GM19238 (cell line): ENCODE data around the gene ADARB1.

ENCODE experiments used
- DNase-seq: peaks from one replicate; pipeline ENCODE4 v3.0.0; 2011; ENCODE audit warnings: low spot score; ENCODE audit not compliant: insufficient read length

The ADARB1 gene

DNA sequence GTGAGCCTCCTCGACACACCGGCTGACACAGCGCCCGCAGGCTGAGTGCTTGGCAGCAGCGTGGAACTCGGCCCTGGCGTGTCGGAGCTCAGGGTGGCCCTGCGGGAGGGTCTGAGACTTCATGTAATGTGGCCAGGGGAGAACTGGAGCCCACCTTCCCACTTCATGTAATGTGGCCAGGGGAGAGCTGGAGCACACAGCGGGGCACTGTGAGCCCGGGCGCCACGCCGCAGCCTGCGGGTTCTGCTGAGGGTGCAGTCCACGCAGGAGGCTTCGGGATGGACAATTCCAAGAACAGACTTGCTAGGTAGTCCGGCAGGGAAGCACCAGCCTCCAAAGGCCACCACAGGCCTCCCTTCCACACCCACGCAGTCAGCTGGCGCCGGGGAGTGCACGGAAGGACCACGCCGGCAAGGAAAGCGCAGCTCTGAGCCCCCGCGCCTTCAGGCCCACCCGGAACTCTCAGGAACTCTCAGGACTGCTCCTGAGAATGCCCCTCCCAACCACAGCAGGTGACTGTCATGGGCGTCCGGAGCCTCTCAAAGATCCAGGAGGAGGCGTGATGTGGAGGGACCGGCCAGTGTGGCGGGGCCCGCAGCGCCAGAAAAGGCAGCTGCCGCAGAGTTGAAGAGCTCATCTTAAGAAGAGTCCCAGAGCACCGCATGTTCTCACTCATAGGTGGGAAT is 19.3 kb upstream of the ADARB1 start:
- no peak for DNase-seq

DNA sequence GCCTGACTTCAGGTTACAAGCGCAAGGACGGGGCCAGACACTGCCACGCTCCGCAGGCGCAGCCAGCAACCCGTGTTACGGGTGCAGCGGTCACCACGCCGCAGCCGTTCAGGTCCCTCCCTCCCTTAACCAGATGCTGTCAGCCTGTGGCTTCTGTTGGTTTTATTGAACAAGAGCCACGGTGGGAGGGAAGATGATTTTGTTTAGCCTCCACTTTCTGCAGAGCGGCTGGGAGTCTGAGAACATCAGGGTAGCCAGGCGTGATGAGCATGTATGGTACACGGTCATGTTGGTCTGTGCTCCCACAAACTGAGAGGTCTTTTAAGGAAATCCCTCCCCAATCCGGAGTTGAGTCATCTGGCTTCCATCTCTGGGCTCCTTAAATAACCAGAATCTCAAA is 18.5 kb upstream of the ADARB1 start:
- DNase-seq = no peak

DNA sequence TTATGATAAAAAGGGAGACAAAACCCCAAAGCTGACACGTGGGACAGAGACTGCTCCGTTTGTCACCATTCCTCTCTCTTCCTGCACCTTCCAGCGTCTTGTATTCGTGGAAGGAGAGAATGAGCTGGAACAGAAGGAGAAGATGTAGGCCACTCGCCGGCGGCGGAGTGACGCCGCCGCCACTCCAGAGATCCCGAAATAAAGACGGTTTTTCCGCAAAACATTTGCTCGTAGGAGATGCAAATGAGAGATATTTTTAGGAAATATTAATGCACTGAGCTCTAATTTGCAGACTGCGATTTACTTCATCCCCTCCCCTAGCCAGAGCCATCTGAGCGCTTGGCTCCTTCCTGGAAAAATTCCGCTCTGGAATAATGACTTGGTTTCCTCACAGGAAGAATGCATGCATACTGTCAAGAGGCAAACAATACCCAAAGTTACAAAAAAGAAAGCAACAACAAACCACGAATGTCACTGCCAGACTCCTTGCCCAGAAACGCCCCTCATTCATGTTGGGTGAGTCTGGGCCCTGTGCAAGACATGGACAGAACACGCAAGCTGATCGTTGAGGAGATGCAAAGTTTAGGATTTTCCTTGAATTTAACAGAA is 18.0 kb upstream of the ADARB1 start:
- no peak for DNase-seq

DNA sequence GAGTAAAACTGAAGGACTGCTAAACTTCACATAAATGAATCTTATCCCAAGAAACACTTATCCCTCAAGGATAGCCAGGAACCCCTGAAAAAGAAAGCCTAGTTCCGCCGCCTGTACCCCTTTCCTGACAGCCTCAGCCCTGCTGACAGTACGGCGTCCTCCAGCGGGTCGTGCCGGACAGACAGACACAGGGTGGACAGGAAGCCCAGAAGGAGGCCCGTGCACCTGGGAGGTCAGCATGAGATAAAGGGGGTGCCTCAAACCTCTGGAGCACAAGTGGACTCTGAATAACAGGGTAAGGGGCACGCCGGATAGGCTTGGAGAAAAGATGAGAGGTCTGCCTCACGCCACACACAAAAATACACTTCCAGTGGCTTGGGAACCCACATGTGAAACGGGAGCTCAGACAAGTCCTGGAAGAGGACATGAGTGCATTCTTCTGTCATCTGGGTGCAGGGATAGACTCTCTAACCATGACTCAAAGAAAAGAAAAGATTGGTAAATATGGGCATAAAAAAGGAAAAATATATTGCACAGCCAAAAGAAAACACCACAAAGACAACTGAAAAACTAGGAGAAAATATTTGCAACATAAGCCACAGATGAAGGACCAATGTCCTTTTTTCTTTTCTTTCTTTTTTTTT is 17.3 kb upstream of the ADARB1 start:
- no peak for DNase-seq

DNA sequence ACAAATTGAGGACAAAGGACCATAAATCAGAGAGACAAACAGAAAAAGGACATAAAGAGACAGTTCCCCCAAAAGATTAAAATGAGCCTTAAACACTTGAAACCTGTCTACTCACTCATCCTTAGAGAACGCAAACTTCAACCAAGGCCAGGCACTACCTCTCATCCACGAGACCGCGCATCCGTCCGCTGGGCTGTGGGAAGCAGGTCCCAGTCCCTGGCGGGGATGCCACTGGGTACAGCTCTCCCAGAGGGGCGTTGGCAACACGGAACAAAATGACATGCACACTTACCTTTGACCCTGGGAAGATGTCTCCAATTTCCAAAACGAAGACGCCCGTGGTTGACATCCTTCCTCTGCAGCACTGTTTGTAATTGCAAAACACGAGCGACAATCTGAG is 16.5 kb upstream of the ADARB1 start:
- DNase-seq = no peak

DNA sequence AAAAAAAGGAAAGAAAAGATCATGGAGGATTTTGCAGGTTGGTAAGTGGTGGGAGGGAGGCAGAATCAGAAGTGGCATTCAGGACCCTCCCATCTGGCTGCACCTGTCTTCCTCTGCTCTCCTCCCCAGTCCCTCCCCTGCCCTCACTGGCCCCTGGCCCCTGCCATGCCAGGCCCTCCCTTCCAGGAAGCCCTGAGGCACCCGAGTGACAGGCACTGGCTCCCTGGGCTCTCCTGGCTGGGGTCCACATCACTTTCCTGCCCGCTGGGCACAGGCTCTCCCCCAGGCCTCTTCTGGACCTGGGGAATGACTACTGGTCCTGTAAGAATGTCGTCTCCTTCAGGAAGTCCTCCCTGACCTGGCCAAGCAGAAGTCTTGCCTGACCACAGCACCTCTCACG is 15.3 kb upstream of the ADARB1 start:
- no peak for DNase-seq

DNA sequence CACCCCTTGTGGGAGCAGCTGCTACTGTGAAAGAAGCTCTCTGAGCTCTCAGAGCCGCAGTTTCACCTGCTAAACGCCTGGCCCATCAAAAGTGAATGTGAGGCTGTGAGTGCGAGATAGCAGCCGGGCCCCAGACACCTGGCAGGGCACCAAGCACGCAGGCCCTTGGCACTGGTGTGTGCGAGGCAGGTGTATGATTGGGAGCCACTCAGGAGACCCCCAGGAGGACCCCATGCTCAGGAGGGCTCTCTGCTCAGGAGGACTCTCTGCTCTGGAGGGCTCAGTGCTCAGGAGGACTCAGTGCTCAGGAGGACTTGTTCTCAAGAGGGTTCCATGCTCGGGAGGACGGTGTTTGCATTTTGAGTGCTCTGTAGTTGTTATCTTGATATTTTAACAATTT is 14.3 kb upstream of the ADARB1 start:
- DNase-seq = no peak

DNA sequence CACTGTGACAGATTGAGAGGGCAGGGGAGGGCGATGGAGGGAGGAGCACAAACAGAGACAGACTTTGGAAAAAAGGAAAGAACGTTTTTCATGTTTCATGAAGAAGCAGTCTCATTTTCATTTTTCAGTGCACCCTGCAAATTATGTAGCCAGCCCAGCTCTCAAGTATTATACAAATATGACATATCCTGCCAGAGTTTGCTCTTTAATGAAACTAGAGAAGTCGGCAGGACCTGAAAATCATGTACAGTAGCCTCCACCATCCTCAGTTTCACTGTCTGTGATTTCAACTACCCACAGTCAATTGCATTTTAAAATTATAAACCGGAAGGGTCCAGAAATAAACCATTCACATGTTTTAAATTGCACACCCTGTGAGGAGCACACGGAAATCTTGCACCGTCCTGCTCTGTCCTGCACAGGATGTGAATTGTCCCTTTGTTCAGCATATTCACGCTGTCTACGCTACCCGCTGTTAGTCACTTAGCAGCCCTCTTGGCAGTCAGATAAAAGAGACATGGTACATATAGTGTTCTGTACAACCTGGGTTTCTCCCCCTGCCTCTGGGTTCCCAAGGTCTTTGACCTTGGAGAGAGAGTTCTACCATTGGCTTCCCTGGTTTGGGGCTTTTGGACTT is 13.6 kb upstream of the ADARB1 start:
- DNase-seq = no peak

DNA sequence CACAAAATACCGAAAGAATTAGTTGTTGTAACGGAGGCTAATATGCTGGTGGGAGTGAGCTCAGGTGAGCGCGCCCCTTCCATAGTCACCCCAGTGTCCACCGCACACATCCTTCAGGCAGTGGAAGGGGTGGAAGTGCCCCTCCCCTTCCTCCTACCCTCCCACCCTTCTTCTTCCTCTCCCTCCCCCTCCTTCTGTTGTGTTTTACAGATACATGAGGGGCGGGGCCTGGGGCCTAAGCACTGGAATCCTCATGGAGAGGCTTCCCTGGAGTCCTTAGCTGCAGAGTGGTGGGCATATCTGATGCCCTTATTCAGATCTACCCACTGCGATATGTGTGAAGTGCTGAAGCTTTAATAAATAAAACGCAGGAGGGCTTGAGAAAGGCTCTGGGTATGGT is 10.3 kb upstream of the ADARB1 start:
- DNase-seq = no peak

DNA sequence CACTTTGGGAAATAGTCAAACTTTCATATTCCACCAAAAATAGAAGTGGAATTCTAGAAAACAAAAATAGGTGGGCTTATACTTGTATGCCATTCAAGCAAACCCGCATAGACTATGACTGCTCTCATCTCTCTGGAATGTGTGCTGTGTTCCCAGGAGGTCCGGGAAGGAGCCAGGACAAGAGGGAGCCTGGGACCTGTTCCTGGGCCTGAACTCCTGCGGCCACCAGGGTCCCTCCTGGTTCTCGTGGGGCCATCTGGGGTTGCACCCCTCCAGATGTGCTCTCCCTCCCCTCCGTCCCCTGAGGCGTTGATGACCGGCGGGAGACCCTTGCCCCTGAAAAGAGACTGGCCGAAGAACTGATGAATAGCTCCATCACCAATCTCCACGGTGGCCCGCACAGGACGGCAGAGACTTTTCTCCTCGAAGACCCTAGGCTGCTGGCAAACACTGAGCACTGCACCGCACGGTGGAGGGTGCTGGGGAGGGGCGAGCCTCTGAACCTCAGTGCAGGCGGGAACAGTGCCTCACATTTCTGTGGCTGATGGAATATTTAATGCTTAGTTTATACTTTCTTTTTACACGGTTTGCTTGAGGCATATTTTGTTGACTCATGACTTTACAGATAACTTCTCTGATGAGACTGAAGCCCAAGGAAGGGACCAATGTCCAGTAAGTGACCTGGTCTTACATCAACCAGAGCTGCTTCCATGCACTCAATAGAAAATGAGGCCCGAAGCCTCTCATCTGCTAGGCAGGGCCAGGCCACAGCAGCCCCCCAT is 9.6 kb upstream of the ADARB1 start:
- no peak for DNase-seq

DNA sequence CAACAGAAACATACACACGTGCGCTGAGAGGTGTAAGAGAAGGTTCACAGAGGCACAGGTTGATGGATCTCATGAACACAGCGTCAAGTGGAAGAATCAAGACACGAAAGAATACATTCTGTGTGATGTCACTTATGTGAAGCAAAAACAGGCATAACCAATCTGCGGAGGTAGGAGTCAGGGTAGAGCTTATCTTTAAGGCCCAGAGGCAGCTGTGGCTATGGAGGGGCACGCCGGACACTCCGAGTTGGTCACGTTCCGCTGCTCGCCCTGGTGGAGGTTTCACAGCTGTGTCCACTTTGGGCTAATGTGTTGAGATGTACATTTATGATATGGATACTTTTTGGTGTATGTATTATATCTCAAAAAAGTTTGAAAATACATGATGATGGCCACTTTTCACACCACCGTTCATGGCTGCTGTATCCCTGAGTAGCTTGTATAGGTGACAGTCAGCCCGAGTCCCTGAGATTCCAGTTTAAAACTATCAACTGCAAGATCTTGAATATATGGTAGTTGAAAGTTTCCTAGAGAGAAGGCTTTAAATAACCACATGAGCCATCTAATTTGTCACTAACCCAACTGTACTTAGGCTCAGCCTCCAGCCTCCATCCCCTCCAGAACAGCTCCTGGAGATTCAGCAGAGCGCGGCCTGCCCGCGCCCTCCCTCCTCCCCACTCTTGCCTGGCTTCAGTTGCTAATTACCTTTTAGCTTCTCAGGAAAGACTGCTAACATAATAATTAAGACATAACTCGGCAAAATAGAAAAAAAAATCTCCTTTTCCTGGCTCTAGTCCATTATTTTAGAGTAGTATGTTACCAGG is 6.7 kb upstream of the ADARB1 start:
- no peak for DNase-seq

DNA sequence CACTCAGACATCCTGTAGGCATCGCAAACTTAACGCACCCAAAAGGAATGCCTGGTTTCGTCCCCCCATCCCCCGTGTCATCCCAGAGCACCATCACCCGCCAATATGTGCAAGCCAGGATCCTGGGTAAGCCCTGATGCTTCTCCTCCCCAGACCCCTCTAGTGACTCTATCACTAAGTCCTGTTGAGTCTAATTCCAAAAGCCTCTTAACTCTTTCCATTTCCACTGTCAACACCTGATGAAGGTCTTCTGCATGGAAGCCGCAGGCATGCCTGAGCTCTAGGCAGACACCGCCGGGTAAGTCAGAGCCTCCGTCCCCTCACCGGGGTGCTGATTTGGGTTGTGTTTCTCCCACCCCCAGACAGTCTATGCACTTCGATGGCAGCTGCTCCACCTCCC is 5.3 kb upstream of the ADARB1 start:
- DNase-seq = no peak

DNA sequence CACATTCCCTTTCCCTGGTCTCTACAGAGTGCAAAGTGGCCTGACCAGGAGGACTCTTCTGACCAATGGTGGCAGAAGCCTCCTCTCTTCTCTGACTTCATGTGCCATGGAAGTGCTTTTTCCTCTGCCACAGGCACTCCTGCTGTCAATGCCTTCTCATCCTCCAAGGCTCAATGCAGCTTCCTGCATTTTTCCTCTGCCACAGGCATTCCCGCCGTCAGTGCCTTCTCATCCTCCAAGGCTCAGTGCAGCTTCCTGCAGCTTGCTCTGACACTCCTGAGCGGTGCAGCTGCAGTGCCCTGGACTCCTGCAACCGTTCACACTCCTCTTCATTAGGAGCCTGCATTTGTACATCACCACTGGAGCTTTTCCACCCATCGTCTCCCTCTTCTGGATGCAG is 4.7 kb upstream of the ADARB1 start:
- no peak for DNase-seq

DNA sequence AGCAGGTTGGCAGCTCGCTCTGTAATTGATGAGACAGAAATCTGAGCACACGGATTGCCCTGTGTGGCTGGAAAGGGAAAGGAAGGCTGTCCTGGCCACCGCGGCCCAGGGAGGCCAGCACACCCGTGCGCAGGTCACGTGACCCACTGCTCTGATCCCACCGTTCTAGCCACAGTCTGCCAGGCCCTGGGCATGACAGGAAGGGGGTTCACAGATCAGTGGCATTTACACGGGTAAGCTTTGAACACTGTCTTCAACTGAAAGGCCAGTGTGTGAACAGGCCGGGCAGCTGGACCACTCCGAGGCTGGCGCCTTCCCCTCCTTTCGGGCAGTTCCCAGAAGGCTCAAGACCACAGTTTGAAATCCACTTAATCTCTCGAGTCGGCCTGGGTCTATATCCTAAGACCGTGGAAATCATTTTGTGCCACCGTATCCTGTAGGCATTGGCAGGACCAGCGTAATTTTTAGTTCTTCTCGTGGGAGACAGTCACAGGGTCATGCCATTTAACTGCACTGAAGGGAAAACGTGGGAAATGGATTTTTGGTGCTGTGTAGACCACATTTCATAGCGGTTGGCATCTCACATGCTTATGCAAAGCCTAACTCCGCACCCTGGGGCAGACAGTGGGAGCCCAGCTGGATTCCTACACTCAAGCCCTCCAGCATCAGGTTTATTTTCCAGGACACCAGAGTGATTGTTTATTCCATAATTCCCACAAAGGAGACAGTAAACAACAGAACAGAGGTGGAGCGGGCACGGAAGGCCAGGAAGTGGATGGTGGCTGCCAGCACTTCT is 3.1 kb upstream of the ADARB1 start:
- no peak for DNase-seq

DNA sequence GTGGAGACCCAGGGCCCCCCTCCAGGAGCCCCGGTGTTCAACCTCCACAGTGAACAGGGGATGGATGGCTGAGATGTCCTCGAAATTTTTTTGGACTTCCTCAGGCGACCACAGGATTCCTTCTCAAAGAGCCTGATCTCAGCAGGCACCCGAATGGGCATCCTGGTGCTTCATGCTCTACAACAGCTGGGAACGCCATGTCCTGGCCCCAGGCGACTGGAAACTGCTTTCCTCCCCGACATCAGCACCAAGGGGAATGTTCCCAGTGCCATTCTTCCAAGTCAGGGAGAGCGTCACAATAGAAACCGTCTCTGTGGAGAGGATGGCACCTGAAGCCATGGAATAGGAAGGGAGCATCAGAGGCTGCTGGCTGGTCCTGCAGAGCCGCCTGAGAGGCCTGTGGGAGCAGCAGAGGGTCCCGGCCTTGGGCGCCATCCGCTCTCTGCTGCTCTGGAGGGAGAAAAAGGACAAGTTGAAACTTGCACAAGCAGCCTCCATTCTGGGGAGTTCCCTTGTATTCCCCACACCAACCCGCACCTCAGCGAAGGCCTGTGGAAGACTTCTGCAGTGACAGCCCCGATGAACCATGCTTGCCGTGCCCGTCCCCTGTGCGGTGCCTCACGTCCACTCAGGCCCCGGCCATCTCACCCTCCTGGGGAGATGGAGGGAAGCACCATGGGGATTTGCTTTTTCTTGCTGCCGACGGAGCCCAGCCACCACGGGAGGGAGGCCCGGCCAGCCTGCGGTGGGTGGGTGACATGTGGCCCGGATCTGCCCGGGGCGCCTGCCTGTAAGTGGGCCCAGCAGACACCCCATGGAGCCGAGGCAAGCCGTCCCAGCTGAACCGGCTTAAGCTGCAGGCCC is 2.3 kb upstream of the ADARB1 start:
- DNase-seq = no peak

DNA sequence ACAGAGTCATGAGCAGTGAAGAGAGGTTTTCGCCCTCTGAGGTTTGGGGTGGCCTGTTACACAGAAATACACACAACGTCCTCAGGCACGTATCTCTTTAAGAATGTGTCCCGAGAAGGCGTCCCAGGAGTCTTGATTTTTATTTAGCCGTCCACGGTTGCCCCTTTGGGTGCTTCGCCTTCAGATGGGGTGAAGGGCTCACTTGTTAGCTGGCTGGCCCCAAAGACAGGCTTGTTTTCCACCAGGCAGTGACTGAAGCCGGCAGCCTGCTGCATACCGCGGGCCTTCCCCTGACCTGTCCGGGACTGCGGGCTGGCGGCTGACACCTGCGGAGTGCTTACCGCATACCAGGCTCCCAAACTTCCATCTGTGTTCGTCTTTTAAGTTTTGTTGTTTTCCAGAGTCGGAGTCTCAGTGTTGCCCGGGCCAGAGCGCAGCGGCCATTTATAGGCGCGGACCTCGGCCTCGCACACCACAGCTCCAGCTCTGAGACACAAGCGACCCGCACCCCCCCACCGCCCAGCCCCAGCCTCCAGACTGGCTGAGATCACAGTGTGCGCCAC is 1.6 kb upstream of the ADARB1 start:
- no peak for DNase-seq

DNA sequence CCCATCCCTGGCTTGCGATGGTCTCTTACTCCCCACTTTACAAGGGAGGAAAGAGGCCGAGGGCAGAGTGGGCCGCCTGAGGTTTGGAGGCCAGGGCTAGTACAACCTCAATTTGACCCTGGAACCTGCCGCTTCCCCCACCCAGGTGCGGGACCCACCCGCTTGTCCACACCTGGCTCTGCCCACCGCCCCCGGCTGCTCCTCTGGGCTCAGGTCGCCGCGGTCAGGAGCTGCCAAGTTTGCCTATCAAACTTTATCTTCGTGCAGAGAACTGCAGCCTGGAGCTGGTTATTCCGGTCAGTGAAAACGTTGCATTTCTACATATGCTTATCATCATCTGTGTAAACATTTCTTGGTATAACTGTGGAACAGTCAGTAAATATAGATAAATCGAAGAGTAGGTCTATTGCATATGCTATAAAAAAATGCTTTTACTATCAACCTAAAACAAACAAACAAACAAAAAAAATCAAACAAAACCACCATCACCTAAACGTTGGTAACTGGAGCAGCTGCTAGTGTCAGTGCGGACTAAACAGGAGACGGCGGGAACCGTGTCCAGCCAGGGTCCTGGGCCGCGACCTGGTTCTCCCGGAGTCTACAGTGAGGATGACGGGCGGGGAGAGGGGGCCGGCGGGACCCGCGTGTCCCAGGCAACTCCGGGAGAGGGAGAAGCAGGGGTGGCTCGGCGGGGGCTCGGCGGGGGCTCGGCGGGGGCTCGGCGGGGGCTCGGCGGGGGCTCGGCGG is 906 bp upstream of the ADARB1 start:
- no peak for DNase-seq
